Stimulated activated CD4-positive, alpha-beta T cell treated with anti-CD3 and anti-CD28 coated beads, Interleukin-1b, Interleukin-23, amount 100 ng/mL, for 1 hour (primary cell): ENCODE measurements around the gene SPOCK2.
"Not testable (repeated sequence)": the region's sequence is repeated elsewhere in the genome, so short reads cannot be mapped to it uniquely, and the experiment has no call there.

Experiments
- DNase-seq, 2 donors: peaks; one replicate each; pipeline ENCODE4 v3.0.0-alpha.2; 2020; ENCODE audit warnings: low read depth in 2 of 2

SPOCK2 gene

GRCh38 chr10:72032409-72033162 lies 55.8 kb downstream of the SPOCK2 start:
- DNase-seq, result not testable (repeated sequence)

DNA sequence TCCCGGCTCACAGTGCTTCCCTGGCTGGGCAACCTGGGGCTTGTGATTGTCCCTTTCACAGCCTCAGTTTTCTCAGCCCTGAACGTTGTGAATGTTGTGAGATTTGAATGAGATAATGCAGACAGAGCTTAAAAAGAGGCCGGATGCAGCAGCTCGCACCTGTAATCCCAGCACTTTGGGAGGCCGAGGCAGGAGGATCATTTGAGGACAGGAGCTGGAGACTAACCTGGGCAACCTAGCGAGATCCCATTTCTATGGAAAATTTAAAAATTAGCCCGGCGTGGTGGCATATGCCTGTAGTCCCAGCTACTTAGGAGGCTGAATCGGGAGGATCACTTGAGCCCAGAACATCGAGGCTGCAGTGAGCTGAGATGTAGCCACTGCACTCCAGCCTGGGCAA lies 56.6 kb downstream of the SPOCK2 start:
- DNase-seq, result no peak

DNA sequence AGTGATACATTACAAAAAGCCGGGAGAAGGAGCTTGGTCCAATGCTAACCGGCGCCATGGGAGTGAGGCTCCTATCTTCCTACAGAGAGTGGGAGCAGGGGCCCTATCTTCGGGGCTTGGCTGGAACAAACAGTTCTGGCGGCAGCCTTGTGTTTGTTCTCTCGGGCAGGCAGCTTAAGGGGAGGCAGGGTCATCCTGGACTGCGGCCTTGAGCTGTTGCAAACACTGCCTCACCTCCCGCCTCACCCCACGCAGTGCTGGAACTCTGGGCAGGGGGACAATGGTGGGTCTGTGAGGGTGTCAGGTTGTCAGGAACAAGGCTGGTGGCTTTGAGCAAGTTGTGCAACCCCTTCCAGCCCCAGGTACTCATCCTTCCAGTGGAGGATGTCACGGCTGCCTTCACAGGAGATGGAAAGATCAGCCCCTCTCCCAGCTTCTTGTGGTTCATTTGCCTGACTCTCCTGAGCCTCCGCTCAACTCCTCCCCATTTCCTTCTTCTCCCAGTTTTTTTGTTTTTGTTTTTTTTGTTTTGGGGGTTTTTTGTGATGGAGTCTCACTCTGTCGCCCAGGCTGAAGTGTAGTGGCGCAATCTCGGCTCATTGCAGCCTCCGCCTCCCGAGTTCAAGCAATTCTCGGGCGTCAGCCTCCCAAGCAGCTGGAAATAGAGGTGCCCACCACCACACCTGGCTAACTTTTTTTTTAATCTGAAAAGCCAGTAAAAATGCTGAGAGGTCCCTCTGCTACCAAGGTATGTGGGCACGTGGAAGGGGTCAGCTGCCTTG lies 57.4 kb downstream of the SPOCK2 start:
- no peak for DNase-seq

DNA sequence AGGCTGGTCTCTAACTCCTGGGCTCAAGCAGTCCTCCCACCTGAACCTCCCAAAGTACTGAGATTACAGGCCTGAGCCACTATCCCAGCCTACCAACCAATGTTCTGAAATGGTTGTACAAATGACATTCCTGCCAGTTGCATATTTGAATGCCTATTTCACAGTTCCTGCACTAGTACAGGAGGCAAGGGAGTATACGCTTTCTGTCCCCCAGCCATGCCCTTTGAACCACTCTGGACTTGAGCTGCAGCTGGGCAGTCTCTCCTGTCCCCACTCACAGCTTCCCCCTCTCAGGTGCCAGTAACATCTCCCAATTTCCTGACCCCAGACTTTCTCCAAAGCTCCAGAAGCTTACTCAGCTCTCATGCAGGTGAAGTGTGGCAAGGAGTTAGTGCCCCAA lies 58.9 kb downstream of the SPOCK2 start:
- no peak for DNase-seq

GRCh38 chr10:72027498-72027897 lies 60.9 kb downstream of the SPOCK2 start:
- no peak for DNase-seq

GRCh38 chr10:72026278-72027111 lies 61.9 kb downstream of the SPOCK2 start:
- DNase-seq, result no peak

- DNase-seq, result no peak
These were observed 62.5 kb downstream of the SPOCK2 start for GRCh38 chr10:72025832-72026231.

- no peak for DNase-seq
These were observed 63.0 kb downstream of the SPOCK2 start for GRCh38 chr10:72025400-72025799.

GRCh38 chr10:72024596-72024995 lies 63.8 kb downstream of the SPOCK2 start:
- DNase-seq, result no peak

- DNase-seq, result no peak
These were observed 66.1 kb downstream of the SPOCK2 start for GRCh38 chr10:72022228-72022627.

DNA sequence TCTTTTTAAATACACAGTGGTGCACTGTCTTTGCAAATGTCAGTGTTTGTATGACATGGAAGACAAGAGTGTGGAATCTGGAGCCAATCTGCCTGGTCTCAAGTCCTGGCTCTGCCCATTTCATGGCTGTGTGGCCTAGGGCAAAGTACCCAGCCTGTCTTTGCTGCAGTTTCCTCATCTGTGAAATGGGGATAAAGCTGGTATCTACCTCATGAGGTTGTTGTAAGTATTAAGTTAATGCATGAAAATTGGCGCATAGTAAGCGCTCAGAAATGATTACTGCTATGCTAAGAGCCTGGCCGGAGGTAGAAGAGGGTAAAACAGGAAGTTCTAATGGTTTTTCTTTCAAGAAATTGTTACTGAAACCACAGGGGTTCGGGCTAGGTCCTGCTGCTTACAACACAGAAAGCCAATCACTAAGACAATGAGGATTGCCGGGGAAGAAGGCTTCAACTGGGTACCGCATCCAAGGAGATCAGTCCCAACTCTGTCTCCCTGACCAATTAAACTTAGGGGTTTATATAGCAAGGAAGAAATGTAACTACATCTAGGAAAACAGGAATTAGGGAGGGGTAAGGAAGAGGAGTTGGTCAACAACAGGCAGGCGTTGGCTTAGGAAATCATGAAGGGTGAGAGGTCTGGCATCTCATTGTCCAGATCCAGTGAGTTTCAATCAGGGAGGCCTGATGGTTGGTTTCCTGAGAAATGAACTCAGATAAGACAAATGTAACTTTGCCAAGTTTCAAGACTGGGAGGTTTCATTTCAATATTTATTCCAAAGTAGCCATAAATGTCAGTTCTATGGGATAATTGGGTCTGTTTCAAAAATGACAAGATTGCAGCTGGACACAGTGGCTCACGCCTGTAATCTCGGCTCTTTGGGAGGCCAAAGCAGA lies 67.2 kb downstream of the SPOCK2 start:
- no peak for DNase-seq

DNA sequence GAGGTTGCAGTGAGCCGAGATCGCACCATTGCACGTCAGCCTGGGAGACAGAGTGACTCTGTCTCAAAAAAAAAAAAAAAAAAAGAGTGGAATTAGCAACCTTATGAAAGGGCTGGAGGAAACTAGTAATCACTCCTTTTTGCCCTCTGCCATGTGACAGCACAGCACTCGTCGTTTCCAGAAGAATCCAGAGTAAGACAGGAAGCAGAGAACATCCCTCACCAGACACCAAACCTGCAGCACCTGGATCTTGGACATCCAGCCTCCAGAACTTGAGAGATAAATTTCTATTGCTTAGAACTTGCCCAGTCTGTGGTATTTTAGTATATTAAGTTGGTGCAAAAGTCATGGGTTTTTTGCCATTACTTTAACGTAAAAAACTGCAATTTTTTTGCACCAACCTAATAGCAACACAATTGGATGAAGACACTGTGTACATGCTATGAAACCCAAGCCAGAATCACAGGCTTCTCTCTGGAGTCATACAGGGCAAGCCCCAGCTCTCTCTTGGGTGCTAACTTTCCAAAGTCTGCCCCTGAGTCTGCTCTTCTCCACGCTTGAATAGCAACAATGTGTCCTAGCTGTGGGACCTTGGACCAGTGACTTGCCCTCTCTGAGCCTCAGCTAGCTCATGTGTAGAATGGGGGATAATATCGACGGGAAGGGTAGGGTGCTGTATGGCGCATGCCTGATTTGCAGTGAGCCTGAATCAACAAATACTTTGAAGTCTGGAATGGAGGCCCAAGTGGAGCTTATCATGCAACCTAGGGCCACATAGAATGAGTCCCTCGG lies 69.1 kb downstream of the SPOCK2 start:
- DNase-seq, result no peak

DNA sequence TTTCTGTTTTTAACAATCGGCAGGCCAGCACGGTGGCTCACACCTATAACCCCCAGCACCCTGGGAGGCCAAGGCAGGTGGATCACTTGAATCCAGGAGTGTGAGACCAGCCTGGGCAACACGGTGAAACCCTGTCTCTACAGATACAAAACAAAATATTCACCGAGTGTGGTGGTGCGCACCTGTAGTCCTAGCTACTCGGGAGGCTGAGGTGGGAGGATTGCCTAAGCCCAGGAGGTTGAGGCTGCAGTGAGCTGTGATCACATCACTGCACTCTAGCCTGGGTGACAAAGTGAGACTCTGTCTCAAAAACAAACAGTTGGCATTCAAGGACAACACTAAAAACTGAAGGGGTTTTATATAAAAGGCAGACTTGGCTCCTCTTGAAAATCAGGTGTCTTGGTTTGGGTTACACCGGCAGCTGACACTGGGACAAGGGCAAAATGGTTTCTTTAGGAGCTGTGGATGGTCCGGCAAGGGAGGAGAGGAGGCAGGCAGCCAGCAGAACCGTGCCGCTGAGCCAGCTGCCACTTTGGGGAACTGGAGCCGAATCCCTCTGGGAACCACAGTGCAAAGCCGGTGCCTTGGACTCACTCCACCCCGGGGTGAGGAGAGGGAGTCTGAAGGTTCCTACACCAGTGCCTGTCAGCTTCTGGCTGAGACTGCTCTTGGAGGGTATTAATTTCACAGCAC lies 71.6 kb downstream of the SPOCK2 start:
- DNase-seq, result no peak

DNA sequence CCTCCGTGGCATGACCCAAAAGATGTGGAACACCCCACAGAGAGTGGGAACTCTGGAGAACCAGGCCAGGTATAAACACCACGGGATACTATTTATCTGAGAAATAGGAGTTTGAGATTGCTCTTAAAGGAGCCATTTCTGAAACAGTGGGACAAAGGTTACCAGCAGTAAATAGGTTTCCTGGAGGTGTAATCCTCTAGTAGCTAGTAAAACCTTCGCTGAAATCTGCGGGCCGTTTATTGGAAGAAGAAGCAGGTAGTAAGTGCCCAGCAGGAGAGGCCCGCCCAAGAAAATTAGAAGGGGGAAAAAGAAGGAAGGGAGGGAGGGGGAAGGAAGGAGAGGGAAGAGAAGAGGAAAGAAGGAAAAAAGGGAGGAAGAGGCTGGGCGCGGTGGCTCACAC lies 72.5 kb downstream of the SPOCK2 start:
- no peak for DNase-seq

DNA sequence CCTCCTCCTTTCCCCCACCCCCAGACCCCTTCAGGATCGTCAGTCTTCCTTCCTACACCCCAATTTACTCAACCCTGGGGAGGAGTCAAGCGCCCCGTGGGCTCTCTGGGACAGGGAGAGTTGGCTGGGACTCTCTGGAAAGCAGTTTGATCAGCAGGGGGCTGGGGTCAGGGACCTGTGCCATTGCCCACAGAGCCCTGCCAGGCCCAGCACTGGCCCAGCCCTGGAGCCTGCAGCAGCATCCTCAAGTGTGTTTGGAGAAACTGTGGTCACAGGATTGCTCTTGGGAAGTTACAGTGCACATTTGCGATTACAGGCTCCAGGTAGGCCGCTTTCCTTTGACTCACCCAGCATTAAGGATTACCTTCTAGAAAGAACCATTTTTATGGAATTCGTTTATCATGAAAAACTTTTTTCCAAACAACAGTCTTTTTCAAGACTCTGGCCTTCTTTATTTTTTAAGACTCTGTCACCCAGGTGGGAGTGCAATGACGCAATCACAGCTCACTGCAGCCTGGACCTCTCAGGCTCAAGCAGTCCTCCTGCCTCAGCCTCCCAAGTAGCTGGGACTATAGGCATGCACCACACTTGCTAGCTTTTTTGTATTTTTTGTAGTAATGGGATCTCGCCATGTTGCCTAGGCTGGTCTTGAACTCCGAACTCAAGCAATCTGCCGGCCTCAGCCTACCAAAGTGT lies 73.4 kb downstream of the SPOCK2 start:
- no peak for DNase-seq

DNA sequence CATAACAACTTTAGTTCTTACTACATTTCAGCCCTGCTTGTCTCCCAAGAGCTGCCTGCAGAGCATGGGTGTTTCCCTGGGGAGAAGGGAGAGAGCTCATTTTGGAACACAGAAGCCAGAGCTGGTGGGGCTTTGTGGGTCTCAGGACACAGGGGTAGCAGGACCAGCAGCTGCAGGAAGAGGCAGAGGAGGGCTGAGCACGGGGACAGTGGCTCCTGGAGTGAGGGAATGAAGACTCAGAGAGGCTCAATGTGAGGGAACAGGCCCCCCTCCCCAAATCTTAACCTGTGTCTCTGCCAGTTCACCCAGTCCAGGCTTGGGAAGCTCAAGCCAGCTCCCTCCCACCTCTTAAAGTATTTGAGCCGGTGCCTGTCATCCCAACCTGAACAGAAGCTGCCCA lies 74.2 kb downstream of the SPOCK2 start:
- no peak for DNase-seq

- DNase-seq, result no peak
These were observed 75.0 kb downstream of the SPOCK2 start for GRCh38 chr10:72013202-72013945.

DNA sequence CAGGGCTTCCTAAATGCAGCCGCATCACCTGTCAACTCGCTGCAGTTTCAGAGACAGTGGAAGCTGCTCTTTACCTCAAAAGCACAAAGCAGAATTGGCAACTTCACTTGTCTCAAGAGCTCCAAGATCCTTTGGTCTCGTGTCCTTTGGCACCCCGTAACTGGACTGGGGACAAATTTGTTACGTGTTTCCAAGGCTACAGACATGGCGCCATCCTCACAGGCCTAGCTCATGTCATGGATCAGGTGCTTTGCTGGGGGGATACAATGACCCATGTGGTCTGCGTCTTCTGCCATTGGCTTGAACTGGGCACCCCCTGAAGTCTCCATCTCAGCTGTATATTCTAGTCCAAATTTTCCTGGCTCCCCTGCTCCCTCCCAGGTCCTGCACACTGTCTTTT lies 75.6 kb downstream of the SPOCK2 start:
- no peak for DNase-seq
